ENCODE results near the gene PDXDC1. TPM values are rescaled to one million over a fixed set of nuclear protein-coding genes. Genes with fewer than 3 reads are reported as not detected.
"Not testable (repeated sequence)": the region's sequence is repeated elsewhere in the genome, so short reads cannot be mapped to it uniquely, and the experiment has no call there.

The PDXDC1 gene
- total RNA-seq, 2 experiments from 2014 or later, result 64.0 to 75.0 TPM

DNA sequence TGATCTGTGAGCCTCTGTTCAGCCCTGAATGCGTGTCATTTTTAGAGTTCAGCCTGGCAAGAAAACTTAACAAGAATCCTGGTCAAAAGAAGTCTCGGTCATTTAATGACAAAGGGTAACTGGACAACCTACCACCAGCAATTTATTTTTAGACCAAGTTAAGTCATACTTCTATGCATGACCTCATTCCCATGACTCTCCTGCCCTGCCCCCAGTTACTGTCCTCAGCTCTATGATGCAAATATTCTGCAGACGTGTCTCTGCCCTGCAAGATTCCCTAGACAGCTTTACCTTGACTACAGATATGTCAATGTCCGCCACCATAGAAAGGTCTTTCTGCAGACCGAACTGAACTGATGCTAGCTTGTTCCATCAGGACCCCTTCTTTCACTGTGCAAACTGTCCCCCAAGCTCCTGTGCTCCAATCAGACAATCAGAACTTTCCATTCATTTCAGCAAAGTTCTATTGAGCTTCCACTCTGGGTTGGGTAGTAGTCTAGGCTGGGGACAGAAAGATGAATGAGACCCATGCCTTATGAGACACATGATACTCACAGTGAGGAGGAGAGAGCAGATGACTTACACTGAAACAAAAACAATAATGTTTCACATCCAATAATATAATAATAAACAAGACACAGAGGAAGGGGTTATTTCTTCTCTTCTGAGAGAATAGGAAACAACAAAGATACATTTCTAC lies 194.3 kb downstream of the PDXDC1 start:
- ATAC-seq (ENCODE audit: poor library complexity); H3K27me3 ChIP-seq (ENCODE audit: control insufficient read depth in 1 of 2, insufficient read depth in 2 of 2, low read length in 2 of 2); CTCF ChIA-PET; H3K27ac Mint-ChIP-seq; POLR2A ChIA-PET; H3K4me3 Mint-ChIP-seq; H3K4me1 Mint-ChIP-seq (ENCODE audit: low read depth); H3K36me3 ChIP-seq (ENCODE audit: insufficient read depth, low read length); H3K4me1 ChIP-seq (ENCODE audit: insufficient read depth, low read length); H3K36me3 Mint-ChIP-seq (ENCODE audit: low read depth); H3K9me3 Mint-ChIP-seq; intact Hi-C loops (cut with DNase I, micrococcal nuclease); DNase-seq; H3K9me3 ChIP-seq (ENCODE audit: control insufficient read depth in 1 of 2, insufficient read depth in 1 of 2, low read length in 2 of 2); H3K4me3 ChIP-seq (ENCODE audit: low read length); H3K27ac ChIP-seq (ENCODE audit: low read depth in 1 of 2, low read length in 2 of 2): not testable (repeated sequence)
- peaks cover 20% of the 10 kb centered on the region for H3K27me3 Mint-ChIP-seq

DNA sequence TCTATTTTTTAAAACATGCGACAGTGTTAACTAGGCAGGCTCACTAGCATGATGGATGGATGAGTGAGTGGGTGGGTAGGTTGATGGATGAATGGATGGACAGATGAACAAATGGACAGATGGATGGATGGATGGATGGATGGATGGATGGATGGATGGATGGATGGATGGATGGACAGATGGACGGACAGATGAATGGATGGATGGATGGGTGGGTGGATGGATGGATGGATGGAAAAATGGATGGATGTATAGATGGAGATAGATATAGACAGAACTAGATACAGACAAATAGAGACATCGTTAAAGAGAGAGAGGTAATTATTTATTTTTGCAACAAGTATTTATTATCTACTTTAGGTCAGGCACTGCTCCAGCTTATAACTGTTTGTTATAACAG lies 205.1 kb downstream of the PDXDC1 start:
- H3K4me1 Mint-ChIP-seq (ENCODE audit: low read depth); ATAC-seq (ENCODE audit: poor library complexity): not testable (repeated sequence)

DNA sequence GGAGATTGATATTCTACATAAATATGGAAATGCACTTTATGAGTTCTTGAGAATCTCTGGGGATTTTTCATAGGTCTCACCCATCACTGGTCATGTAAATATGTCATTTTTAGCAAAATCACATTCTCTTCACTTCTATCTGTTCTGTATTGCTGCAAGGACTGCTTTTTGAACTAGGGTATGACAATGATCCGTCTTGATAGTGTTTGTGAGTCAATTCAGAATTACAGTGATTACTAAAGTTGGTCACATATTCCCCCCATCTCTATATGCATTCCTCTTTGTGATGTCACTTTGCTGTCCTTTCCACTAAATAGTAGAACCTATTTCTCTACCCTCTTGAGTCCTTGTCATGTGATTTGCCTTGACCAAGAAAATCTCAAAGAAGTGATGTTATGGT lies 206.1 kb downstream of the PDXDC1 start:
- POLR2A ChIA-PET; H3K9me3 ChIP-seq (ENCODE audit: control insufficient read depth in 1 of 2, insufficient read depth in 1 of 2, low read length in 2 of 2); H3K4me1 Mint-ChIP-seq (ENCODE audit: low read depth); H3K4me1 ChIP-seq (ENCODE audit: insufficient read depth, low read length); DNase-seq; H3K36me3 ChIP-seq (ENCODE audit: insufficient read depth, low read length); H3K27ac Mint-ChIP-seq; H3K36me3 Mint-ChIP-seq (ENCODE audit: low read depth); H3K4me3 ChIP-seq (ENCODE audit: low read length); H3K27me3 Mint-ChIP-seq; intact Hi-C loops (cut with DNase I, micrococcal nuclease); ATAC-seq (ENCODE audit: poor library complexity); CTCF ChIA-PET; H3K27me3 ChIP-seq (ENCODE audit: control insufficient read depth in 1 of 2, insufficient read depth in 2 of 2, low read length in 2 of 2); H3K27ac ChIP-seq (ENCODE audit: low read depth in 1 of 2, low read length in 2 of 2); H3K4me3 Mint-ChIP-seq; H3K9me3 Mint-ChIP-seq: not testable (repeated sequence)

More for the DNA sequence above, 205.1 kb downstream of the PDXDC1 start:
- H3K4me1 ChIP-seq (ENCODE audit: insufficient read depth, low read length); DNase-seq; H3K27me3 ChIP-seq (ENCODE audit: control insufficient read depth in 1 of 2, insufficient read depth in 2 of 2, low read length in 2 of 2); H3K27me3 Mint-ChIP-seq; H3K36me3 ChIP-seq (ENCODE audit: insufficient read depth, low read length); intact Hi-C loops (cut with DNase I, micrococcal nuclease); H3K27ac Mint-ChIP-seq; H3K36me3 Mint-ChIP-seq (ENCODE audit: low read depth); H3K4me3 ChIP-seq (ENCODE audit: low read length); POLR2A ChIA-PET; H3K9me3 Mint-ChIP-seq; H3K4me3 Mint-ChIP-seq; CTCF ChIA-PET; H3K9me3 ChIP-seq (ENCODE audit: control insufficient read depth in 1 of 2, insufficient read depth in 1 of 2, low read length in 2 of 2); H3K27ac ChIP-seq (ENCODE audit: low read depth in 1 of 2, low read length in 2 of 2): not testable (repeated sequence)

DNA sequence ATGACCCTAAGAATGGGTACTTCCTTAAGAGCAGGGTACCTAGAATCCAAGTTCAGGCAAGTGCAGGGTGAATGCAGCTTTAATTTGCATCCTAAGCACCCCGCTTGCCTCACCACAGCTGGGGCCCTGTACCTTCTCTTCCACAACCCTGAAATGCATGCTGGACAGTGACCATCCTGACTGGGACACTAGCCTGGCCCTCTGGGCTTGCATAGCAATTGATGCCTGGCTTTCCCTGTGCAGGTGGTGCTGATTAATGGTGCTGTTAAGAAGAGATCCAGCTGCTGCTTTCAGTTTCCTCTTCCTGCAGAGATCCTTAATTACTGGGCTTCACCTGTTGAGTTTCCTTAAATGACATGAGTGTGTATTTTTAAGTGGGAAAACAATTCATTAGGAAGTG lies 209.2 kb downstream of the PDXDC1 start:
- CTCF ChIA-PET; H3K9me3 ChIP-seq (ENCODE audit: control insufficient read depth in 1 of 2, insufficient read depth in 1 of 2, low read length in 2 of 2); H3K4me3 ChIP-seq (ENCODE audit: low read length); H3K4me3 Mint-ChIP-seq; H3K27me3 Mint-ChIP-seq; H3K4me1 Mint-ChIP-seq (ENCODE audit: low read depth); H3K9me3 Mint-ChIP-seq; H3K27me3 ChIP-seq (ENCODE audit: control insufficient read depth in 1 of 2, insufficient read depth in 2 of 2, low read length in 2 of 2); ATAC-seq (ENCODE audit: poor library complexity); DNase-seq; intact Hi-C loops (cut with DNase I, micrococcal nuclease); H3K36me3 ChIP-seq (ENCODE audit: insufficient read depth, low read length); H3K36me3 Mint-ChIP-seq (ENCODE audit: low read depth); POLR2A ChIA-PET; H3K27ac Mint-ChIP-seq; H3K27ac ChIP-seq (ENCODE audit: low read depth in 1 of 2, low read length in 2 of 2); H3K4me1 ChIP-seq (ENCODE audit: insufficient read depth, low read length): not testable (repeated sequence)

Small RNAs within 50 kb of the gene (microRNA-seq; reads per million reads assigned to microRNA genes)
- gene MIR1972-1 (ENCODE audit: borderline microRNAs expressed, borderline replicate concordance) (not detected), gene MIR3180-4 (ENCODE audit: borderline microRNAs expressed, borderline replicate concordance) (not detected), gene MIR6511A1 (ENCODE audit: borderline microRNAs expressed, borderline replicate concordance) (not detected), gene MIR6511B2 (ENCODE audit: borderline microRNAs expressed, borderline replicate concordance) (not detected), gene MIR6770-1 (ENCODE audit: borderline microRNAs expressed, borderline replicate concordance) (not detected)

Other genes starting within 250 kb of the PDXDC1 start
- gene NPIPA2, start 232.5 kb upstream of the PDXDC1 start, total RNA-seq, result 1 to 10 TPM; 1.4 to 2.2 TPM
- gene NOMO1, start 141.3 kb upstream of the PDXDC1 start, total RNA-seq, result 10 to 100 TPM; 22.0 to 27.7 TPM
- gene NPIPA1, start 37.6 kb upstream of the PDXDC1 start, total RNA-seq, result 100 to 1,000 TPM; 103 to 105 TPM
- gene NTAN1, start 81.0 kb downstream of the PDXDC1 start, total RNA-seq, result 10 to 100 TPM; 23.1 to 24.3 TPM
- 10 to 100 TPM; 38.4 to 42.9 TPM for gene RRN3, start 119.2 kb downstream of the PDXDC1 start, total RNA-seq

All from CD4-positive, alpha-beta T cell (primary cell).